Brain microvascular endothelial cell (primary cell): ENCODE results near the gene WWOX.

Experiments used
- DNase-seq: peaks from one replicate; pipeline ENCODE4 v3.0.0-alpha.2; 2020
- H3K27ac ChIP-seq: fragments of 250-450 bp; sonication (Bioruptor Pico); 2 replicates; pipeline ENCODE4 v1.5.1; 2020; ENCODE audit warnings: mild to moderate bottlenecking, moderate library complexity
- H3K27me3 ChIP-seq: fragments of 250-450 bp; sonication (Bioruptor Pico); replicated peaks from 2 replicates; pipeline ENCODE4 v1.5.1; 2020; ENCODE audit warnings: mild to moderate bottlenecking
- H3K36me3 ChIP-seq: fragments of 250-450 bp; sonication (Bioruptor Pico); replicated peaks from 2 replicates; pipeline ENCODE4 v1.5.1; 2020; ENCODE audit warnings: mild to moderate bottlenecking
- H3K4me3 ChIP-seq: 2 replicates; pipeline ENCODE4 v1.5.1; 2011; ENCODE audit warnings: low read depth, mild to moderate bottlenecking, control low read depth, low read length, moderate library complexity
- CTCF ChIP-seq: IDR thresholded peaks from 2 replicates; pipeline ENCODE4 v1.5.1; 2011; ENCODE audit warnings: low read depth, mild to moderate bottlenecking, moderate library complexity, low read length, control low read depth, inconsistent platforms; ENCODE audit errors: missing control alignments
- in situ Hi-C: cut with HindIII; loops from 2 replicates; pipeline ENCODE4 v1.10.0; 2017; ENCODE audit warnings: low sequenced_read_pairs, low pct_ligation_motif_present

The WWOX gene

GRCh38 chr16:78990309-78990701 is 890.9 kb downstream of the WWOX start:
- no peak overlapping the region for H3K4me3 ChIP-seq
- H3K36me3 ChIP-seq = no peaks in the 10 kb centered on the region
- no peak for DNase-seq
- no peak overlapping the region for H3K27ac ChIP-seq
- H3K27me3 ChIP-seq = no peaks in the 10 kb centered on the region
- in situ Hi-C loops = no loop called here
- no peak for TF ChIP-seq CTCF

- Histone ChIP-seq H3K27ac (no peak overlapping the region), H3K36me3 (no peaks in the 10 kb centered on the region), H3K27me3 (no peaks in the 10 kb centered on the region), H3K4me3 (no peak overlapping the region)
- DNase-seq = no peak
- TF ChIP-seq CTCF = no peak
- in situ Hi-C loops = no loop called here
Observed at GRCh38 chr16:78992001-78992400, 892.5 kb downstream of the WWOX start.

- DNase-seq = no peak
- Histone ChIP-seq H3K36me3 (no peaks in the 10 kb centered on the region), H3K27me3 (no peaks in the 10 kb centered on the region), H3K4me3 (no peak overlapping the region), H3K27ac (no peak overlapping the region)
- TF ChIP-seq CTCF = no peak
- in situ Hi-C loops = no loop called here
Observed at GRCh38 chr16:78993346-78993745, 893.9 kb downstream of the WWOX start.

GRCh38 chr16:78994135-78994745 is 894.8 kb downstream of the WWOX start:
- in situ Hi-C loops = no loop called here
- Histone ChIP-seq H3K27me3 (no peaks in the 10 kb centered on the region), H3K36me3 (no peaks in the 10 kb centered on the region), H3K4me3 (no peak overlapping the region), H3K27ac (no peak overlapping the region)
- no peak for TF ChIP-seq CTCF
- DNase-seq = no peak

GRCh38 chr16:78995441-78995840 is 896.0 kb downstream of the WWOX start:
- TF ChIP-seq CTCF = no peak
- H3K36me3 ChIP-seq = no peaks in the 10 kb centered on the region
- H3K27ac ChIP-seq = no peak overlapping the region
- DNase-seq = no peak
- in situ Hi-C loops = no loop called here
- no peaks in the 10 kb centered on the region for H3K27me3 ChIP-seq
- H3K4me3 ChIP-seq = no peak overlapping the region

GRCh38 chr16:78996790-78997189 is 897.3 kb downstream of the WWOX start:
- no peak for TF ChIP-seq CTCF
- no peaks in the 10 kb centered on the region for H3K36me3 ChIP-seq
- H3K27ac ChIP-seq = no peak overlapping the region
- DNase-seq = no peak
- H3K27me3 ChIP-seq = no peaks in the 10 kb centered on the region
- no peak overlapping the region for H3K4me3 ChIP-seq
- in situ Hi-C loops = no loop called here
